Mesenchymal stem cell (in vitro differentiated cells and primary cell): ENCODE results near the gene ALOXE3.

Experiments
- DNase-seq: peaks from one replicate; pipeline ENCODE4 v3.0.0-alpha.2; 2013
- H2AFZ ChIP-seq: one replicate; pipeline ENCODE4 v1.6.1; 2013; ENCODE audit warnings: low read depth, mild to moderate bottlenecking, control low read depth, inconsistent platforms, low read length, moderate library complexity
- H2AK5ac ChIP-seq: 2 replicates; pipeline ENCODE4 v1.6.1; 2013; ENCODE audit warnings: low read length, moderate library complexity, mild to moderate bottlenecking, inconsistent platforms; ENCODE audit not compliant: severe bottlenecking
- H2BK120ac ChIP-seq: one replicate; pipeline ENCODE4 v1.6.1; 2013; ENCODE audit warnings: low read depth, mild to moderate bottlenecking, inconsistent platforms, low read length, moderate library complexity
- H2BK12ac ChIP-seq, 2 experiments: one replicate each; pipeline ENCODE4 v1.6.1; 2013; ENCODE audit warnings: inconsistent platforms in 2 of 2, low read length in 2 of 2, mild to moderate bottlenecking in 2 of 2, moderate library complexity in 2 of 2, control low read depth in 1 of 2
- H2BK15ac ChIP-seq: one replicate; pipeline ENCODE4 v1.6.1; 2013; ENCODE audit warnings: mild to moderate bottlenecking, low read depth, inconsistent platforms; ENCODE audit not compliant: poor library complexity, severe bottlenecking
- H2BK5ac ChIP-seq: 2 replicates; pipeline ENCODE4 v1.6.1; 2013; ENCODE audit warnings: low read depth, mild to moderate bottlenecking, low read length, control low read depth, inconsistent platforms; ENCODE audit not compliant: poor library complexity, severe bottlenecking
- H3K14ac ChIP-seq, 2 experiments: one replicate each; pipeline ENCODE4 v1.6.1; 2013; ENCODE audit warnings: inconsistent platforms in 2 of 2, low read length in 2 of 2, control low read depth in 1 of 2, mild to moderate bottlenecking in 1 of 2, moderate library complexity in 1 of 2
- H3K18ac ChIP-seq, 2 experiments: one replicate each; pipeline ENCODE4 v1.6.1; 2013; ENCODE audit warnings: inconsistent platforms in 2 of 2, low read length in 2 of 2, control low read depth in 1 of 2, low read depth in 1 of 2, mild to moderate bottlenecking in 1 of 2
- H3K23ac ChIP-seq, 2 experiments: one replicate each; pipeline ENCODE4 v1.6.1; 2013; ENCODE audit warnings: inconsistent platforms in 2 of 2, low read length in 2 of 2, mild to moderate bottlenecking in 2 of 2, moderate library complexity in 2 of 2, control low read depth in 1 of 2
- H3K27ac ChIP-seq: 2 replicates; pipeline ENCODE4 v1.5.1; 2013; ENCODE audit warnings: mild to moderate bottlenecking, moderate library complexity, low read length, control low read depth, inconsistent platforms; ENCODE audit not compliant: poor library complexity, severe bottlenecking
- H3K27me3 ChIP-seq, 2 experiments: 2 replicates each; pipeline versions ENCODE4 v1.6.1 to v1.7.0; 2013; ENCODE audit warnings: low read length in 2 of 2, mild to moderate bottlenecking in 2 of 2, moderate library complexity in 2 of 2, control low read depth in 1 of 2, inconsistent platforms in 1 of 2; ENCODE audit not compliant: control insufficient read depth in 1 of 2, insufficient read depth in 1 of 2
- H3K36me3 ChIP-seq, 2 experiments: 2 replicates each; pipeline versions ENCODE4 v1.6.1 to v1.7.0; 2013; ENCODE audit warnings: low read length in 2 of 2, control low read depth in 1 of 2, inconsistent platforms in 1 of 2, low read depth in 1 of 2, mild to moderate bottlenecking in 1 of 2; ENCODE audit not compliant: insufficient read depth in 2 of 2, control insufficient read depth in 1 of 2
- H3K4ac ChIP-seq, 2 experiments: one replicate each; pipeline ENCODE4 v1.6.1; 2013; ENCODE audit warnings: inconsistent platforms in 2 of 2, low read length in 2 of 2, mild to moderate bottlenecking in 2 of 2, moderate library complexity in 2 of 2, control low read depth in 1 of 2, low read depth in 1 of 2
- H3K4me1 ChIP-seq: 2 replicates; pipeline ENCODE4 v1.6.1; 2013; ENCODE audit warnings: low read depth, low read length, control low read depth; ENCODE audit not compliant: control insufficient read depth, insufficient read depth
- H3K4me2 ChIP-seq: 2 replicates; pipeline ENCODE4 v1.6.1; 2013; ENCODE audit warnings: low read length, mild to moderate bottlenecking, inconsistent platforms; ENCODE audit not compliant: poor library complexity, severe bottlenecking
- H3K4me3 ChIP-seq, 2 experiments: 2 replicates each; pipeline versions ENCODE4 v1.5.1 to v1.7.0; 2013; ENCODE audit warnings: low read length in 2 of 2, mild to moderate bottlenecking in 2 of 2, control low read depth in 1 of 2, low read depth in 1 of 2; ENCODE audit not compliant: insufficient read depth in 1 of 2
- H3K79me1 ChIP-seq: replicated peaks from 2 replicates; pipeline ENCODE4 v1.6.1; 2013; ENCODE audit warnings: mild to moderate bottlenecking, control low read depth, low read length, inconsistent platforms; ENCODE audit not compliant: poor library complexity, severe bottlenecking
- H3K9ac ChIP-seq: 2 replicates; pipeline ENCODE4 v1.7.0; 2013; ENCODE audit warnings: mild to moderate bottlenecking, low read length, moderate library complexity
- H3K9me3 ChIP-seq: 2 replicates; pipeline ENCODE4 v1.7.0; 2013; ENCODE audit warnings: mild to moderate bottlenecking, low read length; ENCODE audit not compliant: control insufficient read depth
- H4K8ac ChIP-seq: one replicate; pipeline ENCODE4 v1.6.1; 2013; ENCODE audit warnings: inconsistent platforms, mild to moderate bottlenecking, low read length, moderate library complexity
- H4K91ac ChIP-seq: one replicate; pipeline ENCODE4 v1.6.1; 2013; ENCODE audit warnings: mild to moderate bottlenecking, low read length, inconsistent platforms
- WGBS: methylation state at CpG from one replicate; pipeline ENCODE4 v1.1.7; 2013; ENCODE audit warnings: mixed read lengths; 5-methylcytosine and 5-hydroxymethylcytosine counted together

ALOXE3 gene

DNA sequence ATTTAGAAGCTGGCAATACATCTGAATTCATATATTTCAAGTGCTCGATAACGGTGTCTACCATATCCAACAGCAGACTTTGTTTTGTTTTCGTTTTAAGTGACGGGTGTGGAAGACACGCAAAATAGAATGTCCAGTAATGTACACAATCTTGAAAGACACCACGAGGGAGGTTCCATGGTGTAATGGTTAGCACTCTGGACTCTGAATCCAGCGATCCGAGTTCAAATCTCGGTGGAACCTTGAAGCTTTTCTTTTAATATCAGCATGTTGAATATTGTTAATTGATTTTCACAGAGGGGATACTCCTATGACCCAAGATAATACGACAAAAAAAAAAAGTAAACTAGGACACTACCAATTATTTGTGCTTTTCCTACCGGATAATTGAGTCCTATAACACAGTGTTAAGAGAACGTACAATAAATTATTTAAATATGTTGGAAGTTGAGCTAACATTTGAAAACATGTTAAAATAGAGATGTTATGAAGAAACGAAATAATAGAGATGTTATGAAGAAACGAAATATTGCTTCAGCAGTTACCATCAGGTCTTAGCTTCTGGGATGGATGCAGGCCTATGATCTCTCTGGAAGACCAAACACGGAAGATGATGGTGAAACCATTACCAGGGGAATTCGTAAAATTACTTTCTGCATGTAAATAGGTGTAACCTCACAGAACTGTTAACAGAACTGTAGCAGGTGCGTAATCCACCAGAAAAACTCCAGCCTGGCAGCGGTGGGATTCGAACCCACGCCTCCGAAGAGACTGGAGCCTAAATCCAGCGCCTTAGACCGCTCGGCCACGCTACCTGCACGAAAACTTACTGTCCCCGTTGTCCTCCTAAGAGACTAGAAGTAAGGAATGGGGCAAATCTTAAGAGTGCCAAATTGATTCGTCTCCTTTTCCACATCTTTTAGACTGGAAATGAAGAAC, 1.5 kb upstream of the ALOXE3 start:
- no peak overlapping the region for H3K4ac ChIP-seq
- no peaks in the 10 kb centered on the region for H3K79me1 ChIP-seq
- no peak overlapping the region for H2AK5ac ChIP-seq
- H3K4me1 ChIP-seq: peaks cover 51% of the 10 kb centered on the region
- 2% methylated on average over 25 of the region's 28 CpGs for WGBS
- peak; percentile 97 for DNase-seq
- peak overlapping the region; percentile 95 for H3K4me2 ChIP-seq
- H2BK120ac ChIP-seq: no peak overlapping the region
- no peak overlapping the region for H3K23ac ChIP-seq
- H3K18ac ChIP-seq: no peak overlapping the region
- no peak overlapping the region for H3K14ac ChIP-seq
- H2BK12ac ChIP-seq: no peak overlapping the region
- no peak overlapping the region for H3K27ac ChIP-seq
- H2BK5ac ChIP-seq: no peak overlapping the region
- H3K27me3 ChIP-seq: peaks cover 45 to 49% of the 10 kb centered on the region in 2 experiments
- H2BK15ac ChIP-seq: no peak overlapping the region
- no peaks in the 10 kb centered on the region for H3K9me3 ChIP-seq
- no peak overlapping the region for H2AFZ ChIP-seq
- H3K4me3 ChIP-seq: peak overlapping the region in 1 of 2 experiments; percentile 85
- no peak overlapping the region for H4K8ac ChIP-seq
- no peak overlapping the region for H4K91ac ChIP-seq
- peak overlapping the region; percentile 83 for H3K9ac ChIP-seq
- no peaks in the 10 kb centered on the region for H3K36me3 ChIP-seq

DNA sequence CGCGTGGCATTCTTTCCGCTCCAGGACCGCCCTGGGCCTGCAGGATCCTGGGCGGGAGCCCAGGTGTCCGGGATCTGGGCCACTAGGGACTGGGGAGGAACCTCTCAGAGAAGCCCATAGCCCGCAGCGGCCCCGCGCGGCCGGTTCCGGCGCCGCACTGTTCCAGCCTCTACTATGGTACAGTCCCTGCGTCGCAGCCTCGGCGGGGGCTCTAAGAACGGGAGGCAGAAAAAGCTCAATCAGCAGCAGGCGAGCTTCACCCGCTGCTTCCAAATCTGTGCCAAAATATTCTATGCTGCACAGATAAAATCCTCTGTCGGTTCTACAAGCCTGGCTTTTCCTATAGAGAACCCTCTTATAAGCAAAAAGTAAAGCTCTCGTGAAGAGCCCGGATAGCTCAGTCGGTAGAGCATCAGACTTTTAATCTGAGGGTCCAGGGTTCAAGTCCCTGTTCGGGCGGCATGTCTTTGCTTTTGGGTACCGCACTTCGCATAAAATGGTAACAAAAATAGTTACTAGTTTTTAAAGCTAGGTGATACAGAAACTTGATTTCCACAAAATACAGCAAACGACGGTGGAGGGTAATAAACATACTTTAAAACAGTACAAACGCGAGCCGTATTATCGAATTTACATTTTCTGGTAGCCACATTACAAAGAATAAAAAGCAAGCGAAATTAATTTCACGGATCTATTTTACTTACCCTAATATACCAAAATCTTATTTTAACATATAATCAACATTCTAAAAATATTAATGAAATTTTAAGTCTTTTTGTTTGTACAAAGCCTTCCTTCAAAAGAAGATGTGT, 661 bp upstream of the ALOXE3 start:
- no peaks in the 10 kb centered on the region for H3K36me3 ChIP-seq
- H3K27ac ChIP-seq: peak overlapping the region; percentile 66
- H2AFZ ChIP-seq: peak overlapping the region; percentile 60
- H3K79me1 ChIP-seq: no peaks in the 10 kb centered on the region
- H3K9ac ChIP-seq: peak overlapping the region; percentile 83
- H3K9me3 ChIP-seq: no peaks in the 10 kb centered on the region
- H4K8ac ChIP-seq: no peak overlapping the region
- no peak overlapping the region for H3K4ac ChIP-seq
- no peak overlapping the region for H2BK12ac ChIP-seq
- no peak overlapping the region for H2BK5ac ChIP-seq
- H3K4me1 ChIP-seq: peaks cover 44% of the 10 kb centered on the region
- no peak overlapping the region for H3K14ac ChIP-seq
- peak overlapping the region; percentile 21 for H2BK15ac ChIP-seq
- no peak overlapping the region for H2AK5ac ChIP-seq
- H3K27me3 ChIP-seq: peaks cover 45 to 49% of the 10 kb centered on the region in 2 experiments
- no peak overlapping the region for H4K91ac ChIP-seq
- H2BK120ac ChIP-seq: no peak overlapping the region
- peak overlapping the region; percentile 97 for H3K4me2 ChIP-seq
- under 1% methylated on average over 33 of the region's 38 CpGs for WGBS
- peak overlapping the region in 1 of 2 experiments; percentile 11 for H3K18ac ChIP-seq
- peak; percentile 88 for DNase-seq
- H3K23ac ChIP-seq: no peak overlapping the region
- H3K4me3 ChIP-seq: peak overlapping the region; percentile 55 to 85

DNA sequence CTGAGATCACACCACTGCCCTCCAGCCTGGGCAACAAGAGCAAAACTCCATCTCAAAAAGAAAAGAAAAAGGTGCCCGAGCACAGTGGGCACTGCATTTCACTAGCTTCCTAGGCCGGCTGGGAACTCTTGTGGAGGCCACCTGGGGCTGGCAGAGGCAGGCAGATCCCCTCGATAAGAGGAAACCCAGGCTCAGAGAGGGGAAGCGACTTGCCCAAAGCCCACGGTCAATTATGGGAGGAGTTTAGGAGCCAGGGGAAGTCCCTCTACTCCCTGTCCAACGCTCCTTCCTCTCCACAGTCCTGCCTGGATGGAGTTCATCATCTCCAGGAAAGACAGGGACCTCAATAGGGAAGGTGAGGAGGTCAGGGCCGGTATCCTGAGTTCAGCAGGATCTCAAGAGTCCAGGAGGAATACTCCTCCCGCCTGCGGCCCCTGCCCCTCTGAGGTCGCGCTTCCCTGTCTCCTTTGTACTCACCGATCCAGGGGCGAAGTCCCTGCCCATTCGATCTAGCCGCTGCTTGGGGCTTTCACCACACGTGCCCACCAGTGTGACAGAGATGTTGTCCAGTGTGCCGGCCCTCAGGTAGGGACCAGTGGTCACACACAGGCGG, 841 bp downstream of the ALOXE3 start:
- Histone ChIP-seq H3K9ac (peak overlapping the region; percentile 83), H3K9me3 (no peaks in the 10 kb centered on the region), H3K14ac (peak overlapping the region in 1 of 2 experiments; percentile 69), H3K4ac (no peak overlapping the region), H2AK5ac (no peak overlapping the region), H3K79me1 (no peaks in the 10 kb centered on the region), H3K4me1 (peaks cover 29% of the 10 kb centered on the region), H3K4me2 (peak overlapping the region; percentile 97), H4K8ac (no peak overlapping the region), H3K36me3 (no peaks in the 10 kb centered on the region), H2AFZ (no peak overlapping the region), H2BK5ac (no peak overlapping the region), H3K4me3 (peak overlapping the region in 1 of 2 experiments; percentile 85), H3K23ac (no peak overlapping the region), H2BK12ac (peak overlapping the region in 1 of 2 experiments; percentile 34), H4K91ac (no peak overlapping the region), H3K27ac (no peak overlapping the region), H3K27me3 (peaks cover 44 to 51% of the 10 kb centered on the region in 2 experiments), H2BK120ac (no peak overlapping the region), H2BK15ac (no peak overlapping the region), H3K18ac (peak overlapping the region in 1 of 2 experiments; percentile 11)
- WGBS: 10% methylated on average over 14 of the region's 18 CpGs
- no peak for DNase-seq
